ENCODE measurements around the gene NAV2. TPM values are rescaled to one million over a fixed set of nuclear protein-coding genes. Genes with fewer than 3 reads are reported as not detected.

The NAV2 gene
- total and polyA plus RNA-seq, 7 donors, result 1.2 to 62.6 (median 22.1) TPM

DNA sequence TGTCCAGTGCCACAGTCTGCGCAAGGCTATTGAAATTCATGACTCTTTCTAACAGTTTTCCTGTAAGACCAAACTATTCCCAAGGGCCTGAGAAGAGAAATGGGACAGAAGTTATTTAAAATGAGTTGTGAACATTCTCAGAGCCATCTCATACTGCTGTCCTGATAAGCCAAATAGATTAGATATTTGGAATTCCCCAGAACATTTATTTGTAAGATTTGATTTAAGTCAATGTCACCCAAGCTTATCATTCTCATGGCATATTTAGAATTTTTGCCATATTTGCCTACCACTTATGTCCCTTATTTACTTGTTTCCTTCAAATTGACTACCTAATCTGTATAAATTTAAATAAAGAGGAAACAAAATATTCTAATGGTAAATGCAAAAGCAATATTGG, 82.4 kb downstream of the NAV2 start:
- no peak for TF ChIP-seq POLR2A (IDR thresholded peaks at IDR 0.05)
- Histone ChIP-seq H3K27me3 (no peaks in the 10 kb centered on the region), H3K36me3 (no peaks in the 10 kb centered on the region), H3K4me3 (no peak overlapping the region), H3K9me3 (no peaks in the 10 kb centered on the region), H3K27ac (no peak overlapping the region), H3K4me1 (peaks cover 0 to 83% (median 71%) of the 10 kb centered on the region in 4 donors)
- intact Hi-C loops (cut with DNase I), result no loop called here
- WGBS, 2 donors, result 96% methylated on average over 1 of the region's 1 CpG
- DNase-seq, result no peak

DNA sequence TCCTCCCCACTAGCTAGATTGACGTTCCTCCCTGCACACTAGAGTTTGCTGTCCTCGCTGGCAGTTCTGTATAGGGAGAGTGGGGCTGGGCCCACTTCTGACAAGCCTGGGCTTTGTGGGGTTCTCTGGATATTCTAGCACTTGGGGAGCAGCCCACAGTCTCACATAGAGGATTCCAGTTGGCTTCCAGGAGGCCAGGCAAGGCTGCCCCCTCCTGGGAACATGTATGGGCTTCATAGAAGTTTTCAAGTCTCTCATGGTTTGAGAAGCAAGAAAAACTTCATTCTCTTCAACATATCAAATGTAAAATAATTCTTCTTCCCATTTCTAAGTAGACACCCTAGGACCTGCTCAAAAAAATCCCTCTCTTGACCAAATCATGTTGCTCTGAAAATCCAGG, 87.5 kb downstream of the NAV2 start:
- intact Hi-C loops (cut with DNase I), result loop anchor here (5.0 kb wide), 1 partner anchor 243 kb away; no protein-coding TSS in a partner anchor
- Histone ChIP-seq H3K9me3 (no peaks in the 10 kb centered on the region), H3K36me3 (no peaks in the 10 kb centered on the region), H3K27me3 (no peaks in the 10 kb centered on the region), H3K27ac (no peak overlapping the region), H3K4me3 (no peak overlapping the region), H3K4me1 (peaks cover 0 to 84% (median 77%) of the 10 kb centered on the region in 4 donors)
- no peak for TF ChIP-seq POLR2A (IDR thresholded peaks at IDR 0.05)
- no peak for TF ChIP-seq POLR2AphosphoS5 (IDR thresholded peaks at IDR 0.05)
- no peak for TF ChIP-seq EP300 (IDR thresholded peaks at IDR 0.05)
- TF ChIP-seq, protein P1, sequence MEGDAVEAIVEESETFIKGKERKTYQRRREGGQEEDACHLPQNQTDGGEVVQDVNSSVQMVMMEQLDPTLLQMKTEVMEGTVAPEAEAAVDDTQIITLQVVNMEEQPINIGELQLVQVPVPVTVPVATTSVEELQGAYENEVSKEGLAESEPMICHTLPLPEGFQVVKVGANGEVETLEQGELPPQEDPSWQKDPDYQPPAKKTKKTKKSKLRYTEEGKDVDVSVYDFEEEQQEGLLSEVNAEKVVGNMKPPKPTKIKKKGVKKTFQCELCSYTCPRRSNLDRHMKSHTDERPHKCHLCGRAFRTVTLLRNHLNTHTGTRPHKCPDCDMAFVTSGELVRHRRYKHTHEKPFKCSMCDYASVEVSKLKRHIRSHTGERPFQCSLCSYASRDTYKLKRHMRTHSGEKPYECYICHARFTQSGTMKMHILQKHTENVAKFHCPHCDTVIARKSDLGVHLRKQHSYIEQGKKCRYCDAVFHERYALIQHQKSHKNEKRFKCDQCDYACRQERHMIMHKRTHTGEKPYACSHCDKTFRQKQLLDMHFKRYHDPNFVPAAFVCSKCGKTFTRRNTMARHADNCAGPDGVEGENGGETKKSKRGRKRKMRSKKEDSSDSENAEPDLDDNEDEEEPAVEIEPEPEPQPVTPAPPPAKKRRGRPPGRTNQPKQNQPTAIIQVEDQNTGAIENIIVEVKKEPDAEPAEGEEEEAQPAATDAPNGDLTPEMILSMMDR (IDR thresholded peaks at IDR 0.05), result no peak
- DNase-seq, result no peak
- WGBS, 2 donors, result 82 to 90% methylated on average over 2 of the region's 2 CpGs

DNA sequence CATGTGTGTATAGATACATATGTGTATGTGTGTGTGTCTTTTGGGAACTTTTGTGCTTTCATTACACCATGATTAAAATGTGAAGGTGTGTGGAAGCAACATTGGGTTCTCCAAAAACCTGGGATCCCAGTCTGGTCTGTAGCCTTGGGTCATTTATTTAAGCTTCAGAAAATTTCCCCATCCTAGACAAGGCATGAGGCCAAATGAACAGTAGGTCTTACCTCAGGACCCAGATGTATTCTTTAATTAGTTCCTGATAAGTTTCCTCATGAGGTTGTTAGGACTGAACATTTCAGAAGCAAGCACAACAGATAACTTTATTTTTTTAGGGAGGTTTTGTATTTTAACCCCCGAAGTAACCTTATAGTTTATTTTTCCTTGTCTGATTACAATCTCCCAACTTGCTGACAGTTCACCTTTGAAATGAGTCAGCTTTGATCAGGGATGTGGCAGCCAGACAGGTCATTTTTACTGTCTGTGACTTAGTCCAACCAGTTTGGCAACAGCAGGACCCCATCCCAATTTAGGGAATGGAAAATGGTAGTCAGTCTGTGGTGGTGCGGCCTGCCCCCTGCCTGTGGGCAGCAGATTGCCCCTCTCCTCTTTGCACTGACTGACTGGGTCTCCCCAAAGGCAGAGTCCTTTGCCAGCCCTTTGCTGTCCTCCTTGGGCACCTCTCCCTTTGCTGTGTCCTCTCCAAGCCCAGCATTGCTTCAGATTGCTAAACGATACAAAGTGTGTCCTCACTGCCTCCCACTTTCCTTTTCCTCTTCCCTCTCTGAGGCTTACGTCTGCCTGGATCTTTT, 88.3 kb downstream of the NAV2 start:
- Histone ChIP-seq H3K27ac (peak overlapping the region in 1 of 4 donors; percentile 5), H3K4me3 (no peak overlapping the region), H3K36me3 (no peaks in the 10 kb centered on the region), H3K9me3 (no peaks in the 10 kb centered on the region), H3K4me1 (peaks cover 0 to 91% (median 82%) of the 10 kb centered on the region in 4 donors), H3K27me3 (no peaks in the 10 kb centered on the region)
- no peak for DNase-seq
- TF ChIP-seq EP300 (IDR thresholded peaks at IDR 0.05) (no peak), POLR2A (IDR thresholded peaks at IDR 0.05) (no peak)
- TF ChIP-seq, protein P1 (IDR thresholded peaks at IDR 0.05), result no peak
- 52 to 75% methylated on average over 4 of the region's 4 CpGs for WGBS, 2 donors
- intact Hi-C loops (cut with DNase I), result loop anchor here (5.0 kb wide), 1 partner anchor 244 kb away; no protein-coding TSS in a partner anchor

DNA sequence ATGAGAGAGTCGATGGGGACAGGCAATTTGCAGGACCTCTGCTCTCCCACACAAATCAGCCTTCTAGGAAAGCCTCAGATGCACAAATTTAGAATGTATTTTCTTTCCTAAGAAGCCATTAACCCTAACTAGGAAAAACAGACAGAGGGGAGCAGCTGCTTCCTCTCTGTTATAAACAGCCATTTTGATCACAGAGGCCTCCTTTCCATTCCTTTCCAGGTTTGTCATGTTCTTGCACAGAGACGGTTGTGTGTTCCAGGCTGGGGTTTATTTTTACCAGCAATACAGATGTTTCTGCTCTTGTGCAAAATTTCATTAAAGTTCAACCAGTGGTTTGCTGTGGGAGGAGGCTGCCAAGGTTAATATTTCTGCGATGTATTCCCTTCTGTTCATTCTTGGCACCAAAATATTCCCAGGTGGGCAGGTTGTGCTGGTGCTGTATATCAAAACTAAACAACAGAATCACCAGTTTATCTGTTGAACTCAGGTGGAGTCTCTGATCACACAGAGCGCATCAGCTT, 90.2 kb downstream of the NAV2 start:
- no peaks in the 10 kb centered on the region for H3K9me3 ChIP-seq
- no peak for TF ChIP-seq EP300 (IDR thresholded peaks at IDR 0.05)
- no peak for TF ChIP-seq POLR2AphosphoS5 (IDR thresholded peaks at IDR 0.05)
- no peak for TF ChIP-seq POLR2A (IDR thresholded peaks at IDR 0.05)
- TF ChIP-seq, protein P1 (IDR thresholded peaks at IDR 0.05), result no peak
- peaks cover 0 to 91% (median 74%) of the 10 kb centered on the region in 4 donors for H3K4me1 ChIP-seq
- no peaks in the 10 kb centered on the region for H3K36me3 ChIP-seq
- no peak for DNase-seq
- no peaks in the 10 kb centered on the region for H3K27me3 ChIP-seq
- intact Hi-C loops (cut with DNase I), result loop anchor here (5.0 kb wide), 1 partner anchor 246 kb away; no protein-coding TSS in a partner anchor
- peak overlapping the region in 1 of 4 donors; percentile 3 for H3K27ac ChIP-seq
- H3K4me3 ChIP-seq, result no peak overlapping the region
- WGBS, 2 donors, result 32 to 67% methylated on average over 4 of the region's 4 CpGs

DNA sequence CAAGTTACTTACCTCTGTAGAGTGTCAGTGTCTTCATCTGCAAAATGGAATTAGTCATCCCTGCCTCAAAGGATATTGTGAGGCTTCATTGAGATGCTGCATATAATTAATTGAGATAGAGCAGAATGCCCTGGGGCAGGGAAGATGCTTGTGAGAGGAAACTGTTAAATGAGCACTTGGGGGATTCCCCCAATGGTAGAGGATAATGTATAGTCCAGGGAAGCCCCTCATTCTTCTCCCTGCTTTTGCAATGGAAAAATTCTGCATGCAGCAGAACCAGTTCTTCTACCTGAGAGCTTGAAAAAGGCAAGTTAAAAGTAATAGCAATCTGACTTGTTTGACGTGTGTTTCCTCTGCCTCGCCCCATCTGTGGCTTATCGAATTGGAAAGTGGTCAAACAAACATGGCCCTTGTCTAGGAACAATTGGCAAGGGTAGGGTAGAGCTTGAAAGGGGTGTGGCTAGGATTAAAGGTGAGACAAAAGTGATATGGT, 90.9 kb downstream of the NAV2 start:
- WGBS, 2 donors, result 23 to 69% methylated on average over 3 of the region's 3 CpGs
- no peak for DNase-seq
- Histone ChIP-seq H3K4me3 (no peak overlapping the region), H3K4me1 (peaks cover 0 to 91% (median 79%) of the 10 kb centered on the region in 4 donors), H3K9me3 (no peaks in the 10 kb centered on the region), H3K27me3 (no peaks in the 10 kb centered on the region), H3K27ac (no peak overlapping the region), H3K36me3 (no peaks in the 10 kb centered on the region)
- TF ChIP-seq POLR2AphosphoS5 (IDR thresholded peaks at IDR 0.05) (no peak), EP300 (IDR thresholded peaks at IDR 0.05) (no peak), POLR2A (IDR thresholded peaks at IDR 0.05) (no peak)
- TF ChIP-seq, protein P1 (IDR thresholded peaks at IDR 0.05), result no peak
- intact Hi-C loops (cut with DNase I), result loop anchor here (5.0 kb wide), 1 partner anchor 246 kb away; no protein-coding TSS in a partner anchor
